ENCODE measurements around the gene GSG1L. TPM values are rescaled to one million over a fixed set of nuclear protein-coding genes. Genes with fewer than 3 reads are reported as not detected.

The GSG1L gene
- polyA plus RNA-seq, 3 donors, result not detected

GRCh38 chr16:27994686-27995085 lies 68.8 kb downstream of the GSG1L start:
- no peaks in the 10 kb centered on the region for H4K20me1 ChIP-seq (ENCODE audit: insufficient read depth, low read length)
- peaks cover 0 to 11% of the 10 kb centered on the region in 2 donors for H3K9me3 ChIP-seq (replicated peaks in 1 of 2; ENCODE audit: control insufficient read depth in 1 of 2, insufficient read depth in 1 of 2, low read length in 2 of 2)
- peaks cover 2 to 14% (median 6%) of the 10 kb centered on the region in 7 donors for H3K9me3 Mint-ChIP-seq
- no peak overlapping the region for H3K27ac Mint-ChIP-seq
- no peak overlapping the region for H3K27ac ChIP-seq (ENCODE audit: low read depth in 1 of 2, low read length in 2 of 2)
- H3K79me2 ChIP-seq (ENCODE audit: insufficient read depth, low read length), result no peaks in the 10 kb centered on the region
- H2AFZ ChIP-seq (ENCODE audit: insufficient read depth, low read depth, low read length, poor library complexity, severe bottlenecking), result no peak overlapping the region
- H3K4me1 ChIP-seq (ENCODE audit: control insufficient read depth in 1 of 2, insufficient read depth in 2 of 2, low read length in 2 of 2), result peaks cover 0 to 2% of the 10 kb centered on the region in 2 donors
- no peaks in the 10 kb centered on the region for H3K36me3 Mint-ChIP-seq
- intact Hi-C loops (cut with micrococcal nuclease), result no loop called here
- no peak overlapping the region for H3K4me2 ChIP-seq (replicated peaks; ENCODE audit: extremely low read depth, low read length, poor library complexity, severe bottlenecking)
- WGBS (ENCODE audit: insufficient coverage), result 58% methylated on average over 3 of the region's 4 CpGs
- no peak overlapping the region for H3K4me3 Mint-ChIP-seq
- DNase-seq, result no peak
- H3K9ac ChIP-seq (ENCODE audit: insufficient read depth, low read length, poor library complexity, severe bottlenecking), result no peak overlapping the region
- no peaks in the 10 kb centered on the region for H3K36me3 ChIP-seq (replicated peaks in 1 of 2; ENCODE audit: control insufficient read depth in 1 of 2, insufficient read depth in 2 of 2, low read length in 2 of 2)
- H3K27me3 Mint-ChIP-seq (ENCODE audit: low read depth in 3 of 3), result peaks cover 0 to 2% (median 0%) of the 10 kb centered on the region in 3 donors
- TF ChIP-seq, protein P1, sequence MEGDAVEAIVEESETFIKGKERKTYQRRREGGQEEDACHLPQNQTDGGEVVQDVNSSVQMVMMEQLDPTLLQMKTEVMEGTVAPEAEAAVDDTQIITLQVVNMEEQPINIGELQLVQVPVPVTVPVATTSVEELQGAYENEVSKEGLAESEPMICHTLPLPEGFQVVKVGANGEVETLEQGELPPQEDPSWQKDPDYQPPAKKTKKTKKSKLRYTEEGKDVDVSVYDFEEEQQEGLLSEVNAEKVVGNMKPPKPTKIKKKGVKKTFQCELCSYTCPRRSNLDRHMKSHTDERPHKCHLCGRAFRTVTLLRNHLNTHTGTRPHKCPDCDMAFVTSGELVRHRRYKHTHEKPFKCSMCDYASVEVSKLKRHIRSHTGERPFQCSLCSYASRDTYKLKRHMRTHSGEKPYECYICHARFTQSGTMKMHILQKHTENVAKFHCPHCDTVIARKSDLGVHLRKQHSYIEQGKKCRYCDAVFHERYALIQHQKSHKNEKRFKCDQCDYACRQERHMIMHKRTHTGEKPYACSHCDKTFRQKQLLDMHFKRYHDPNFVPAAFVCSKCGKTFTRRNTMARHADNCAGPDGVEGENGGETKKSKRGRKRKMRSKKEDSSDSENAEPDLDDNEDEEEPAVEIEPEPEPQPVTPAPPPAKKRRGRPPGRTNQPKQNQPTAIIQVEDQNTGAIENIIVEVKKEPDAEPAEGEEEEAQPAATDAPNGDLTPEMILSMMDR (IDR thresholded peaks at IDR 0.05), result no peak
- no peak overlapping the region for H3K4me3 ChIP-seq (replicated peaks in 1 of 3; ENCODE audit: low read depth in 2 of 3, low read length in 3 of 3)
- no peaks in the 10 kb centered on the region for H3K27me3 ChIP-seq (ENCODE audit: control insufficient read depth in 2 of 2, insufficient read depth in 2 of 2, low read length in 2 of 2)
- H3K4me1 Mint-ChIP-seq, result no peaks in the 10 kb centered on the region

GRCh38 chr16:27993587-27993986 lies 69.9 kb downstream of the GSG1L start:
- 94% methylated on average over 3 of the region's 3 CpGs for WGBS (ENCODE audit: insufficient coverage)
- Histone ChIP-seq H3K36me3 (replicated peaks in 1 of 2; ENCODE audit: control insufficient read depth in 1 of 2, insufficient read depth in 2 of 2, low read length in 2 of 2) (no peaks in the 10 kb centered on the region), H3K4me2 (replicated peaks; ENCODE audit: extremely low read depth, low read length, poor library complexity, severe bottlenecking) (no peak overlapping the region), H3K79me2 (ENCODE audit: insufficient read depth, low read length) (no peaks in the 10 kb centered on the region), H3K9me3 (replicated peaks in 1 of 2; ENCODE audit: control insufficient read depth in 1 of 2, insufficient read depth in 1 of 2, low read length in 2 of 2) (peaks cover 0 to 11% of the 10 kb centered on the region in 2 donors), H3K9ac (ENCODE audit: insufficient read depth, low read length, poor library complexity, severe bottlenecking) (no peak overlapping the region), H3K27me3 (ENCODE audit: control insufficient read depth in 2 of 2, insufficient read depth in 2 of 2, low read length in 2 of 2) (no peaks in the 10 kb centered on the region), H3K27ac (ENCODE audit: low read depth in 1 of 2, low read length in 2 of 2) (no peak overlapping the region), H3K4me3 (replicated peaks in 1 of 3; ENCODE audit: low read depth in 2 of 3, low read length in 3 of 3) (no peak overlapping the region), H3K4me1 (ENCODE audit: control insufficient read depth in 1 of 2, insufficient read depth in 2 of 2, low read length in 2 of 2) (peaks cover 0 to 2% of the 10 kb centered on the region in 2 donors), H4K20me1 (ENCODE audit: insufficient read depth, low read length) (no peaks in the 10 kb centered on the region), H2AFZ (ENCODE audit: insufficient read depth, low read depth, low read length, poor library complexity, severe bottlenecking) (no peak overlapping the region)
- Mint-ChIP-seq H3K4me3 (no peak overlapping the region), H3K27me3 (ENCODE audit: low read depth in 3 of 3) (peaks cover 2% of the 10 kb centered on the region in 3 donors), H3K4me1 (no peaks in the 10 kb centered on the region), H3K9me3 (peaks cover 2 to 14% (median 6%) of the 10 kb centered on the region in 7 donors), H3K36me3 (no peaks in the 10 kb centered on the region), H3K27ac (no peak overlapping the region)
- DNase-seq, result no peak
- TF ChIP-seq, protein P1 (IDR thresholded peaks at IDR 0.05), result no peak
- intact Hi-C loops (cut with micrococcal nuclease), result no loop called here

Measured in CD14-positive monocyte (primary cell).